GM12878 (cell line): ENCODE measurements around the gene EIF4H. TPM values are rescaled to one million over a fixed set of nuclear protein-coding genes. Genes with fewer than 3 reads are reported as not detected.

Source experiments
- ATAC-seq: fragments of 200-7000 bp; cut with Tn5 transposase; 3 replicates; pipeline ENCODE4 v1.9.1; 2020; ENCODE audit warnings: mild to moderate bottlenecking, moderate library complexity
- BruUV-seq: library from RNA; stranded (reverse); fragments of 400-500 nt; replicated peaks from 2 replicates; lab custom pipeline; 2021; lab: Mats Ljungman, UMichigan
- CTCF ChIA-PET: fragments of 300-600 bp; sonication (Branson Sonifier 250); formaldehyde crosslinking; extraction: SDS; loops from one replicate; lab custom pipeline; 2021; ENCODE audit warnings: inconsistent platforms; lab: Yijun Ruan, JAX
- POLR2A ChIA-PET: fragments of 350-600 bp; formaldehyde crosslinking; extraction: SDS; loops from one replicate; lab custom pipeline; 2021; ENCODE audit warnings: inconsistent platforms; lab: Charles Lee
- RAD21 ChIA-PET: fragments of 300-600 bp; sonication (Branson Sonifier 250); formaldehyde crosslinking; loops from one replicate; lab custom pipeline; 2023; ENCODE audit warnings: antibody characterized with exemption; ENCODE audit not compliant: unreplicated experiment; lab: Charles Lee
- SMC1A ChIA-PET: fragments of 300-600 bp; sonication (Branson Sonifier 250); formaldehyde crosslinking; loops from one replicate; lab custom pipeline; 2023; ENCODE audit not compliant: unreplicated experiment, uncharacterized antibody; lab: Charles Lee
- DNase-seq: peaks from one replicate; pipeline ENCODE4 v3.0.0-alpha.2; 2011; ENCODE audit warnings: low read depth, low spot score
- FAIRE-seq: peaks from 3 replicates; lab custom pipeline; 2011; peaks lifted over from hg19 to GRCh38; lab: Jason Lieb, UNC
- H2AFZ ChIP-seq: 2 replicates; pipeline ENCODE4 v1.6.0; 2011; ENCODE audit warnings: low read depth, low read length, control low read depth; ENCODE audit not compliant: control insufficient read depth
- H3K27ac ChIP-seq: 2 replicates; pipeline ENCODE4 v1.5.1; 2011; ENCODE audit warnings: control low read depth; ENCODE audit not compliant: control insufficient read depth, insufficient read depth
- H3K27me3 ChIP-seq, 2 experiments: replicated peaks in 1 of 2; 2 replicates each; pipeline versions ENCODE4 v1.6.0 to v1.6.1; 2011; ENCODE audit warnings: low read length in 1 of 2; ENCODE audit not compliant: control insufficient read depth in 2 of 2, insufficient read depth in 2 of 2
- H3K36me3 ChIP-seq, 2 experiments: 2 replicates each; pipeline ENCODE4 v1.5.1; 2011; ENCODE audit warnings: low read length in 1 of 2; ENCODE audit not compliant: control insufficient read depth in 2 of 2, insufficient read depth in 2 of 2
- H3K4me1 ChIP-seq: 2 replicates; pipeline ENCODE4 v1.6.1; 2011; ENCODE audit warnings: mild to moderate bottlenecking, low read length, moderate library complexity, mixed read lengths; ENCODE audit not compliant: control insufficient read depth, insufficient read depth
- H3K4me2 ChIP-seq: 2 replicates; pipeline ENCODE4 v1.6.0; 2011; ENCODE audit warnings: control low read depth; ENCODE audit not compliant: control insufficient read depth, insufficient read depth
- H3K4me3 ChIP-seq: fragments of 200-600 bp; sonication (generic); 2 replicates; pipeline ENCODE4 v1.5.1; 2016
- H3K79me2 ChIP-seq: 2 replicates; pipeline ENCODE4 v1.6.0; 2011; ENCODE audit warnings: low read length; ENCODE audit not compliant: control insufficient read depth, insufficient read depth
- H3K9ac ChIP-seq: 2 replicates; pipeline ENCODE4 v1.8.0; 2011; ENCODE audit warnings: low read length, control low read depth, mixed read lengths; ENCODE audit not compliant: control insufficient read depth, insufficient read depth
- H3K9me3 ChIP-seq: replicated peaks from 3 replicates; pipeline ENCODE4 v1.5.1; 2011; ENCODE audit warnings: mild to moderate bottlenecking, low read length; ENCODE audit not compliant: control insufficient read depth, insufficient read depth
- H4K20me1 ChIP-seq: 2 replicates; pipeline ENCODE4 v1.6.0; 2011; ENCODE audit not compliant: control insufficient read depth, insufficient read depth
- ATF2 ChIP-seq: IDR thresholded peaks from 2 replicates; pipeline ENCODE4 v1.6.1; 2012; ENCODE audit warnings: low read length, inconsistent platforms
- ATF7 ChIP-seq: fragments of 450-650 bp; IDR thresholded peaks from 2 replicates; pipeline ENCODE4 v1.6.1; 2016; ENCODE audit warnings: low read depth, mild to moderate bottlenecking
- BHLHE40 ChIP-seq, 2 experiments: fragments of 450-650 bp in 1 of 2; IDR thresholded peaks; 2 replicates each; pipeline ENCODE4 v1.6.1; 2011 to 2017; ENCODE audit warnings: low read depth in 2 of 2, borderline replicate concordance in 1 of 2, improper control_type of control experiment in 1 of 2, low read length in 1 of 2, mild to moderate bottlenecking in 1 of 2
- CBX3 ChIP-seq: fragments of 200-600 bp; sonication (generic); IDR thresholded peaks from 2 replicates; pipeline ENCODE4 v1.6.1; 2016; ENCODE audit warnings: low read depth, borderline replicate concordance
- CEBPZ ChIP-seq: fragments of 150-350 bp; IDR thresholded peaks from 2 replicates; pipeline ENCODE4 v1.6.1; 2016; ENCODE audit warnings: low read depth, low read length
- CREB1 ChIP-seq: IDR thresholded peaks from 2 replicates; pipeline ENCODE4 v1.6.1; 2012; ENCODE audit warnings: low read depth, mild to moderate bottlenecking, inconsistent platforms
- DPF2 ChIP-seq: fragments of 450-650 bp; IDR thresholded peaks from 2 replicates; pipeline ENCODE4 v1.6.1; 2017; ENCODE audit warnings: mild to moderate bottlenecking
- EZH2 ChIP-seq: IDR thresholded peaks from 2 replicates; pipeline ENCODE4 v1.6.1; 2012; ENCODE audit warnings: low read depth, mild to moderate bottlenecking, control low read depth, inconsistent platforms, low read length, borderline replicate concordance; ENCODE audit not compliant: control insufficient read depth
- IKZF2 ChIP-seq, 2 experiments: fragments of 450-650 bp; IDR thresholded peaks; 2 replicates each; pipeline ENCODE4 v1.6.1; 2017; ENCODE audit warnings: mild to moderate bottlenecking in 2 of 2, moderate library complexity in 2 of 2
- IRF5 ChIP-seq: fragments of 450-650 bp; IDR thresholded peaks from 2 replicates; pipeline ENCODE4 v1.6.1; 2017; ENCODE audit warnings: borderline replicate concordance
- JUND ChIP-seq: IDR thresholded peaks from 2 replicates; pipeline ENCODE4 v1.6.1; 2012; ENCODE audit warnings: low read depth, mild to moderate bottlenecking, low read length, improper control_type of control experiment, moderate library complexity
- MEF2B ChIP-seq: fragments of 450-650 bp; IDR thresholded peaks from 2 replicates; pipeline ENCODE4 v1.6.1; 2018; ENCODE audit warnings: mild to moderate bottlenecking, moderate library complexity; ENCODE audit not compliant: partially characterized antibody, poor library complexity, severe bottlenecking
- MYC ChIP-seq: IDR thresholded peaks from 2 replicates; pipeline ENCODE4 v1.6.1; 2011; ENCODE audit warnings: mild to moderate bottlenecking, low read length, moderate library complexity, inconsistent platforms; ENCODE audit not compliant: insufficient read depth, insufficient replicate concordance, insufficient read length, severe bottlenecking
- NFYA ChIP-seq: IDR thresholded peaks from 2 replicates; pipeline ENCODE4 v1.6.1; 2011; ENCODE audit warnings: low read depth, mild to moderate bottlenecking, low read length, improper control_type of control experiment, borderline replicate concordance
- NFYB ChIP-seq: IDR thresholded peaks from 2 replicates; pipeline ENCODE4 v1.6.1; 2011; ENCODE audit warnings: low read depth, mild to moderate bottlenecking, low read length, improper control_type of control experiment, moderate library complexity; ENCODE audit not compliant: insufficient read depth
- NR2C1 ChIP-seq: fragments of 450-650 bp; IDR thresholded peaks from 2 replicates; pipeline ENCODE4 v1.6.1; 2017; ENCODE audit warnings: antibody characterized with exemption, mild to moderate bottlenecking, moderate library complexity
- NR2F1 ChIP-seq: fragments of 450-650 bp; conservative IDR thresholded peaks from 2 replicates; pipeline ENCODE4 v1.6.1; 2017; ENCODE audit warnings: mild to moderate bottlenecking
- POLR2A ChIP-seq: IDR thresholded peaks from 2 replicates; pipeline ENCODE4 v1.6.1; 2011; ENCODE audit warnings: low read depth, mild to moderate bottlenecking, low read length
- POU2F2 ChIP-seq: IDR thresholded peaks from 3 replicates; pipeline ENCODE4 v1.6.1; 2011; ENCODE audit warnings: low read depth, mild to moderate bottlenecking, low read length, borderline replicate concordance
- SMC3 ChIP-seq: IDR thresholded peaks from 2 replicates; pipeline ENCODE4 v1.6.1; 2011; ENCODE audit warnings: low read length, improper control_type of control experiment, borderline replicate concordance
- WGBS: methylation state at CpG from one replicate; pipeline ENCODE4 v1.1.6; 2016; ENCODE audit warnings: low lambda C conversion rate; ENCODE audit not compliant: insufficient replicate concordance, insufficient coverage; ENCODE audit errors: missing lambda C conversion rate; 5-methylcytosine and 5-hydroxymethylcytosine counted together
- in situ Hi-C: fragments of 300-500 bp; cut with MboI; formaldehyde crosslinking; loops from 9 replicates; pipeline ENCODE4 v1.14.3; 2018; ENCODE audit warnings: mixed read lengths
- intact Hi-C: fragments of 100-400 bp; cut with micrococcal nuclease; formaldehyde crosslinking; loops from one replicate; pipeline ENCODE4 v1.14.2; 2022; ENCODE audit not compliant: unreplicated experiment
- polyA plus RNA-seq, 11 experiments: library from polyadenylated mRNA; depleted of rRNA in 4 of 11; unstranded in 6 of 11; stranded (reverse) in 5 of 11; fragments of >200 nt; fragmentation: Nextera tagmentation in 4 of 11; fragmentation: Illumina TruSeq in 1 of 11; extraction: Ambion mirVana in 4 of 11; extraction: Trizol in 1 of 11; gene quantifications; 1 replicate in 1 of 11; 2 replicates in 10 of 11; pipeline versions ENCODE4 v1.2.1 to v1.2.3, GENCODE V29; 2011 to 2016; ENCODE audit warnings: inconsistent platforms in 2 of 11, missing spikeins in 2 of 11, low read depth in 1 of 11
- total RNA-seq, 4 experiments: library from RNA; depleted of rRNA in 3 of 4; stranded (reverse); fragments of >200 nt in 3 of 4; fragmentation: Illumina TruSeq in 1 of 4; extraction: Trizol in 1 of 4; gene quantifications; 2 replicates each; pipeline versions ENCODE4 v1.2.1 to v1.2.3, GENCODE V29; 2013 to 2021

Gene EIF4H
- total and polyA plus RNA-seq, 10 of the 15 experiments (the other 5 are each of a cell fraction or from before 2014, with no cell fraction given) = 9.9 to 443 (median 258) TPM

GRCh38 chr7:74157605-74158004 lies 16.6 kb upstream of the EIF4H start:
- Histone ChIP-seq H3K36me3 (no peaks in the 10 kb centered on the region), H3K9me3 (no peaks in the 10 kb centered on the region), H3K9ac (no peak overlapping the region), H3K27ac (no peak overlapping the region), H3K27me3 (no peaks in the 10 kb centered on the region), H4K20me1 (no peaks in the 10 kb centered on the region), H2AFZ (no peak overlapping the region), H3K4me3 (no peak overlapping the region), H3K79me2 (no peaks in the 10 kb centered on the region), H3K4me1 (no peaks in the 10 kb centered on the region), H3K4me2 (no peak overlapping the region)
- BruUV-seq = no TSS peak
- in situ Hi-C loops (no loop called here), intact Hi-C loops (no loop called here)
- ChIA-PET SMC1A (interaction anchor here (1.2 kb wide), 1 partner anchor 21 kb away, joined by 4 read pairs; no protein-coding TSS in a partner anchor), RAD21 (no interaction called here), CTCF (no interaction called here), POLR2A (no interaction called here)
- FAIRE-seq (no peak), DNase-seq (no peak), ATAC-seq (no peak)
- TF ChIP-seq CBX3 = no peak
- no peak for TF ChIP-seq NR2F1
- TF ChIP-seq DPF2 = no peak
- TF ChIP-seq SMC3 = no peak
- TF ChIP-seq EZH2 = no peak
- no peak for TF ChIP-seq JUND
- no peak for TF ChIP-seq MYC
- no peak for TF ChIP-seq BHLHE40 (IDR thresholded peaks at IDR 0.05; ENCODE audit: borderline replicate concordance in 1 of 2, low read depth in 2 of 2, low read length in 1 of 2)
- no peak for TF ChIP-seq ATF7
- TF ChIP-seq NFYB = no peak
- no peak for TF ChIP-seq POU2F2
- TF ChIP-seq MEF2B = no peak
- no peak for TF ChIP-seq POLR2A
- no peak for TF ChIP-seq CREB1
- no peak for TF ChIP-seq CEBPZ
- no peak for TF ChIP-seq IRF5
- TF ChIP-seq IKZF2 (IDR thresholded peaks at IDR 0.05) = no peak
- TF ChIP-seq NR2C1 = no peak
- no peak for TF ChIP-seq NFYA
- no peak for TF ChIP-seq ATF2
- 64% methylated on average over 9 of the region's 9 CpGs for WGBS
